Measurements from ENCODE around the gene MAEA. TPM values are rescaled to one million over a fixed set of nuclear protein-coding genes. Genes with fewer than 3 reads are reported as not detected.
"Not testable (repeated sequence)": the region's sequence is repeated elsewhere in the genome, so short reads cannot be mapped to it uniquely, and the experiment has no call there.

The MAEA gene
- total RNA-seq, 1 experiment from 2014 or later: 19.1 TPM

- no peak for DNase-seq (ENCODE audit: low read depth)
- in situ Hi-C loops (cut with HindIII; ENCODE audit: low pct_unique_long_range_greater_than_20kb, low sequenced_read_pairs): no loop called here
These were observed 75.8 kb downstream of the MAEA start for GRCh38 chr4:1365271-1366178.

- in situ Hi-C loops (cut with HindIII; ENCODE audit: low pct_unique_long_range_greater_than_20kb, low sequenced_read_pairs): no loop called here
- no peak for DNase-seq (ENCODE audit: low read depth)
These were observed 76.9 kb downstream of the MAEA start for GRCh38 chr4:1366371-1367229.

GRCh38 chr4:1367230-1367935, 77.7 kb downstream of the MAEA start:
- DNase-seq (ENCODE audit: low read depth): no peak
- in situ Hi-C loops (cut with HindIII; ENCODE audit: low pct_unique_long_range_greater_than_20kb, low sequenced_read_pairs): no loop called here

GRCh38 chr4:1367936-1368289, 78.2 kb downstream of the MAEA start:
- in situ Hi-C loops (cut with HindIII; ENCODE audit: low pct_unique_long_range_greater_than_20kb, low sequenced_read_pairs): no loop called here
- no peak for DNase-seq (ENCODE audit: low read depth)

- DNase-seq (ENCODE audit: low read depth): no peak
- in situ Hi-C loops (cut with HindIII; ENCODE audit: low pct_unique_long_range_greater_than_20kb, low sequenced_read_pairs): no loop called here
These were observed 78.9 kb downstream of the MAEA start for GRCh38 chr4:1368421-1369090.

- no peak for DNase-seq (ENCODE audit: low read depth)
- in situ Hi-C loops (cut with HindIII; ENCODE audit: low pct_unique_long_range_greater_than_20kb, low sequenced_read_pairs): no loop called here
These were observed 79.4 kb downstream of the MAEA start for GRCh38 chr4:1369091-1369450.

GRCh38 chr4:1369479-1370079, 79.9 kb downstream of the MAEA start:
- in situ Hi-C loops (cut with HindIII; ENCODE audit: low pct_unique_long_range_greater_than_20kb, low sequenced_read_pairs): no loop called here

GRCh38 chr4:1370321-1371124, 80.8 kb downstream of the MAEA start:
- in situ Hi-C loops (cut with HindIII; ENCODE audit: low pct_unique_long_range_greater_than_20kb, low sequenced_read_pairs): no loop called here
- DNase-seq (ENCODE audit: low read depth): no peak

More at GRCh38 chr4:1369479-1370079, 79.9 kb downstream of the MAEA start:
- no peak for DNase-seq (ENCODE audit: low read depth)

GRCh38 chr4:1371176-1372165, 81.8 kb downstream of the MAEA start:
- in situ Hi-C loops (cut with HindIII; ENCODE audit: low pct_unique_long_range_greater_than_20kb, low sequenced_read_pairs): no loop called here

GRCh38 chr4:1372576-1372975, 82.9 kb downstream of the MAEA start:
- in situ Hi-C loops (cut with HindIII; ENCODE audit: low pct_unique_long_range_greater_than_20kb, low sequenced_read_pairs); DNase-seq (ENCODE audit: low read depth): not testable (repeated sequence)

More at GRCh38 chr4:1371176-1372165, 81.8 kb downstream of the MAEA start:
- DNase-seq (ENCODE audit: low read depth): no peak

- in situ Hi-C loops (cut with HindIII; ENCODE audit: low pct_unique_long_range_greater_than_20kb, low sequenced_read_pairs): no loop called here
- no peak for DNase-seq (ENCODE audit: low read depth)
These were observed 84.4 kb downstream of the MAEA start for GRCh38 chr4:1373892-1374705.

GRCh38 chr4:1374706-1375045, 85.0 kb downstream of the MAEA start:
- DNase-seq (ENCODE audit: low read depth): no peak
- in situ Hi-C loops (cut with HindIII; ENCODE audit: low pct_unique_long_range_greater_than_20kb, low sequenced_read_pairs): no loop called here

- in situ Hi-C loops (cut with HindIII; ENCODE audit: low pct_unique_long_range_greater_than_20kb, low sequenced_read_pairs): no loop called here
- no peak for DNase-seq (ENCODE audit: low read depth)
These were observed 85.5 kb downstream of the MAEA start for GRCh38 chr4:1375051-1375721.

- in situ Hi-C loops (cut with HindIII; ENCODE audit: low pct_unique_long_range_greater_than_20kb, low sequenced_read_pairs): no loop called here
- DNase-seq (ENCODE audit: low read depth): no peak
These were observed 86.2 kb downstream of the MAEA start for GRCh38 chr4:1375761-1376322.

Measured in Caki2 (cell line).